Choroid plexus epithelial cell (primary cell): ENCODE data around the gene SNX8.

Source experiments
- DNase-seq: peaks from one replicate; pipeline ENCODE4 v3.0.0-alpha.2; 2010; ENCODE audit warnings: low read depth
- H3K4me3 ChIP-seq: 2 replicates; pipeline ENCODE4 v1.5.1; 2011; ENCODE audit warnings: low read depth, mild to moderate bottlenecking, control low read depth, low read length, moderate library complexity
- TF ChIP-seq, protein P1 (sequence below): conservative IDR thresholded peaks from 2 replicates; pipeline ENCODE4 v1.5.1; 2011; ENCODE audit warnings: low read depth, mild to moderate bottlenecking, control low read depth, inconsistent platforms, low read length, moderate library complexity

SNX8 gene

DNA sequence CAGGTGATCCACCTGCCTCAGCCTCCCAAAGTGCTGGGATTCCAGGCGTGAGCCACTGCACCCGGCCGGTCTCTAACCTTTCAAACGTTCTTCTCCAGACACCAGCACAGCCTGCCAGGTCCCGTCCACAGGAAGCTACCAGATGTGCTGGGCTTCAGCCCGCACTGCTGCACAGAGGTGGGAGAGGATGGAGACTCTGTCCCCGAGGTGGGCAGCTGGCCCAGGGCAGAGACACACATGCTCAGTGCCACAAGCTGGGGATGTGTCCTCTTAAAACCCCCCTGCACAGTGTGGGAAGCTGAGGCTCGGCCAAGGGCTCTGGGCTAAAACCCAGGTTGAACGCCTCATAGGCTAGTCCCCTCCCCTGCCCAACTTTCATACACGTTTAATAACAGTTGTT, 62.9 kb downstream of the SNX8 start:
- DNase-seq = no peak
- H3K4me3 ChIP-seq = no peak overlapping the region
- TF ChIP-seq, protein P1, sequence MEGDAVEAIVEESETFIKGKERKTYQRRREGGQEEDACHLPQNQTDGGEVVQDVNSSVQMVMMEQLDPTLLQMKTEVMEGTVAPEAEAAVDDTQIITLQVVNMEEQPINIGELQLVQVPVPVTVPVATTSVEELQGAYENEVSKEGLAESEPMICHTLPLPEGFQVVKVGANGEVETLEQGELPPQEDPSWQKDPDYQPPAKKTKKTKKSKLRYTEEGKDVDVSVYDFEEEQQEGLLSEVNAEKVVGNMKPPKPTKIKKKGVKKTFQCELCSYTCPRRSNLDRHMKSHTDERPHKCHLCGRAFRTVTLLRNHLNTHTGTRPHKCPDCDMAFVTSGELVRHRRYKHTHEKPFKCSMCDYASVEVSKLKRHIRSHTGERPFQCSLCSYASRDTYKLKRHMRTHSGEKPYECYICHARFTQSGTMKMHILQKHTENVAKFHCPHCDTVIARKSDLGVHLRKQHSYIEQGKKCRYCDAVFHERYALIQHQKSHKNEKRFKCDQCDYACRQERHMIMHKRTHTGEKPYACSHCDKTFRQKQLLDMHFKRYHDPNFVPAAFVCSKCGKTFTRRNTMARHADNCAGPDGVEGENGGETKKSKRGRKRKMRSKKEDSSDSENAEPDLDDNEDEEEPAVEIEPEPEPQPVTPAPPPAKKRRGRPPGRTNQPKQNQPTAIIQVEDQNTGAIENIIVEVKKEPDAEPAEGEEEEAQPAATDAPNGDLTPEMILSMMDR = no peak

DNA sequence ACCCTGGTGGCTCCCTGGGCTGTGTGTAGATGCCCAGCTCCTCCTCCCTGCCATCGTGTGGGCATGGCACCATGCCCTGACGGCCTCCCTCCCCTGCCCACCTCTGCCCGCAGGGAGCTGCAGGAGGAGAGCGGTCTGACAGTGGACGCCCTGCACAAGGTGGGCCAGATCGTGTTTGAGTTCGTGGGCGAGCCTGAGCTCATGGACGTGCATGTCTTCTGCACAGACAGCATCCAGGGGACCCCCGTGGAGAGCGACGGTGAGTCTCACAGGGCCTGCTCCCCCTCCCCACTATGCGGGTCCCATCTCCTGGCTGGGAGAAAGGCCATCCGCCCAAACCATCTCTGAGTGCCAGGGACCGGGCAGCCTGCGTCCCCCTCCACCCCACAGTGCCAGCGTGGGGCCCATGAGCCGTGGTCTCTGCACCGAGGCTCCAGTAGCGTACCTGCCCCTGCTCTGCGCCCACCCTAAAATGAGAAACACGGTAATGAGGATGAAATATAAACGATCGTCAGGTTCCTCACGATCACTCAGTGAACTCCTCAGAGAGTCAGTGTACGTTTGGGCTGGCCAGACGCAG, 64.4 kb downstream of the SNX8 start:
- TF ChIP-seq, protein P1 = no peak
- no peak overlapping the region for H3K4me3 ChIP-seq
- no peak for DNase-seq

DNA sequence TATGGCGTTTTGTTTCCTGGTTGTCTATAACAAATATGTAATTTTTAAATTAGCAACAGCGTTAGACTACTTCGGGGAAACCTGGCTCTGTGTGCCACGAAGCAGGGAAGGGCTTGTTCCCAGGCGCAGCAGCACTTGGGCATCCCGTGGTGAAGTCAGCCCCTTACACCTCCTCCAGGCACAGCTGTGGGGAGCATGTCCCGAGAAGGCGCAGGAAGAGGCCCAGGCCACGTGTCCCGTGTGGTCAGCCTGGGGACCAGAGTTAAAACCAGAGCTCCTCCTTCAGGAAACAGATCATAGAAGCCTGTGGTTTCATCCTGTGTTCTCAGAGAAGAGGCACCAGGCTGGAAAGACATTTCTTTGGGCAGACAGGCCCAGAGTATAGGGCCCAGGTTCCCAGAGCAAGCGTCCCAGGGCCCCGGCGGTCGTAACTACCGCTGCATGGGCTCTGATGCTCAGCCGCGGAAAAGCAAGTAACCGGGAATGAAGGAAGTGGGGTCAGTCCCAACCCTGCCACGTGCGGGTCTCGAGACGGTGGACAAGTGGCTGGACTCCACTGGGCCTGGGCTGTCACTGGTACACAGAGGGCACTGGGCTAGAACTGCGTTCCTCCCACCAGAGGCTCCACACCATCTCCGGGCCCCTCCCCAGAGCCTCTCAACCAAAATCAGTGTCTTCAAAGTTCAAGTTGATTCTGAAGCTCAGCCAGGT, 65.1 kb downstream of the SNX8 start:
- peak overlapping the region; percentile 22 for H3K4me3 ChIP-seq
- TF ChIP-seq, protein P1 = peak; percentile 32
- peak; percentile 99 for DNase-seq

DNA sequence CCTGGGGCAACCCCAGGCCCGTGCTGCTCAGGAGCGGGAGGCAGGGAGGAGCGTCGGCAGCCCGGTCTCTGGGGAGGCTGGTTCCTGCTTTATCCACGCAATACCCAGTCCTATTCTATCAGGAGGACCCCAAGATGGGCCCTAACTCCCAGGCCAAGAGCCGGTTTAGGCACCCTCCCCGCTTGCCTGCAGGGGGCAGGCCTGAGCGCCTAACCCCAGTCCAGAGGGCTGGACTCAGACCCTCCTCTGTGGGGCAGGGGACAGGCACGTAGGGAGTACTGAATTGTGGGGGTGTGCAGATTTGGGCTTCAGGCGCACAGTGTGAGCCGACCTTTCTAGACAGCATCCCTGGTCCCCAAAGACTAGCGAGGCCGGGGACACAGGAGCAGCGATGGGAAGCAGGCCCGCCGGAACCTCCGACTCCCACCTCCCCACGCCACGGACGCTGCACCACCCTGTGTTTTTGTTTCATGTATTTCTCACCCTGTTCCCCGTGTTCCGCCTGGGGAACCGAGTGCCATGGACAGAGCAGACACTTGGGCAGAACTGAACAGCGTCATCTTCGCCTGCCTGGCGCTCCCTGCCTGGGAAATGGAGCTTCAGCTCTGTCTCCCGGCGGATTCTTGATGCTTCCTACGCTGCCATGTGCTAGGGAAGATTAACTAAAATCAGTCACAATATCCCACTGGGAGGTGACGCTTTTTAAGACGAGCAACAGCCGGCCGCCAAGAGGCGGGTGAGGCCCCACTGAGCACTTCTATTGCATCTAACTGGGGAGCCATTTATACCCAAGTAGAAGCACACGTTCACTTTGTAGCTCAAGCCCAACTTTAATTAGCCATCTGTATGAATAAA, 66.9 kb downstream of the SNX8 start:
- TF ChIP-seq, protein P1 = peak; percentile 81
- DNase-seq = peak; percentile 36
- H3K4me3 ChIP-seq = no peak overlapping the region

DNA sequence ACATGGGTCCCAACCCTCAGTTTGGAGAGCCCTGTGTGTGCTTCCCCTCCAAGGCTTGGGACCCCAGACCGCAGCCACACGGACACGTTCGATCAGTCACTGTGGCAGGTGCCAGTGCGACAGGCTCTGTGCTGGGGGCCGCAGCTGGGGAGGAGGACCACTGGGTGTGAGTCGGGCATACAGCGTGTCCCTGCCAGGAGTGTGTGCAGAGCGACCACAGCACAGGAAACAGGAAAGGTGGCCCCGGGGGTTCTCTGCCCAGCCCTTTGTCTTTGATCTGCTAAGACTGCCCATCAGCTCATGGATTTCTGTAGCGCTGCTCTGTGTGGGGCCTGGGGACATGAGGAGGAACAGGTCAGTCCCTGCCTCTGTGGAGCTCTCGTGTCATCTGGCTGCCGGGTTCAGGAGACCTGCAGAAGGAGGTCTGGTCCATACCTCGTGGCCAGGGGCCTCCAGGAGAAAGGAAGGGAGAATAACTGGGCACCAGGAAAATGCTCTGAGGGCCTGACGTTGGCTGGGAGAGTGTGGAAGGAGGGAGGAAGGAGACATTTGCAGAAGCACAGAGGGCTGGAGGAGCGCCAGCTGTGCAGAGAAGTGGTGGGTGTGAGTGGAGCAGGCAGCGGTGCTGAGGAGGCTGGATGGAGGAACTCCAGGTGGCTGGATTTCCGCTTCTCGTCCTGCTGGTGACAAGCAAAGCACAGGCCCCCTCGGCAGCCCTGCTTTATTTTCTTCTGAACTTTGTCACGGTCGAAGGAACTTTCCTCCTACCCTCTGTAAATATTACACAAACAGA, 68.2 kb downstream of the SNX8 start:
- DNase-seq = peak; percentile 56
- no peak overlapping the region for H3K4me3 ChIP-seq
- TF ChIP-seq, protein P1 = no peak

DNA sequence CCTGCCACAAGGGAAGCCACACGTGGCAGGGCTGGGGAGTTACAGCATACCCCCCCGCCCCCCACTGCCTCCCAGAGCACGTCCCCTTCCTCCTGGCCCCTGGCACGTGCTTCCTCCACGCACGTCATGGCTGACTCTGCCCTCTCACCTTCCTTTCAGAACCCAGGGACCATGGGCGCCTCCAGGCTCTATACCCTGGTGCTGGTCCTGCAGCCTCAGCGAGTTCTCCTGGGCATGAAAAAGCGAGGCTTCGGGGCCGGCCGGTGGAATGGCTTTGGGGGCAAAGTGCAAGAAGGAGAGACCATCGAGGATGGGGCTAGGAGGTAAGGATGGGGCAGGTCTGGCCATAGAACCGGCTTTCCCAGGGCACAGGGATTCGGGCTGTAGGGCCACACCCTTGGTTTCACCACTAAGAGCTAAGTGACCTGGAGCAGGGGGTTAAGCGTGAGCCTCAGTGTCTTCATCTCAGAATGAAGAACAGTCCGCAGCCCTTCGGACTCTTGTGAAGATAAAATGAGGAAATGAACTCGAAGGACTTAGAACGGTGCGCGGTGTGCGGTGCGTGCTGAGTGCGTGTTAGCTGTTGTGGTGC, 69.7 kb downstream of the SNX8 start:
- no peak for DNase-seq
- no peak overlapping the region for H3K4me3 ChIP-seq
- TF ChIP-seq, protein P1 = no peak
